Measurements from ENCODE around the gene ESPNL. TPM values are rescaled to one million over a fixed set of nuclear protein-coding genes. Genes with fewer than 3 reads are reported as not detected.

Gene ESPNL
- total RNA-seq (2021; ENCODE audit: unreplicated experiment) (0.85 TPM), Bru-seq, nascent RNA (percentile 13 among the genes with signal in this experiment), BruChase-seq, experiment 1, labeled RNA remaining after a 2-hour chase (percentile 21 among the genes with signal in this experiment), BruChase-seq, experiment 2, labeled RNA remaining after a 6-hour chase (percentile 22 among the genes with signal in this experiment)
- 1.5 TPM for polyA plus RNA-seq (2012; ENCODE audit: insufficient read length)
- long read RNA-seq, partial matches to known transcripts: 4 of 7 reads
- long read RNA-seq, other reads (novel, unspliced or antisense): 2 of 7 reads

- no peaks in the 10 kb centered on the region for H3K36me3 ChIP-seq (ENCODE audit: control insufficient read depth, insufficient read depth, low read length)
- BruUV-seq (replicated peaks): no TSS peak
- in situ Hi-C loops (cut with HindIII; ENCODE audit: low pct_unique_long_range_greater_than_20kb, low sequenced_read_pairs): no loop called here
- no peak within 1 kb of the TSS for H3K4me3 ChIP-seq (ENCODE audit: low read depth in 2 of 2, low read length in 2 of 2)
- no peak for ATAC-seq
- no peaks in the 10 kb centered on the region for H3K9me3 ChIP-seq (ENCODE audit: control insufficient read depth, insufficient read depth, low read depth, low read length)
- ChIA-PET CTCF (no interaction called here), POLR2A (no interaction called here)
- intact Hi-C loops (cut with micrococcal nuclease; ENCODE audit: unreplicated experiment): no loop called here
- TF ChIP-seq POLR2AphosphoS5 (IDR thresholded peaks at IDR 0.05; ENCODE audit: low read depth, low read length) (no peak), CTCF (IDR thresholded peaks at IDR 0.05) (no peak), SIN3A (IDR thresholded peaks at IDR 0.05; ENCODE audit: borderline replicate concordance, insufficient read depth, low read depth, low read length) (no peak), TCF7L2 (IDR thresholded peaks at IDR 0.05; ENCODE audit: low read depth, low read length) (no peak), REST (IDR thresholded peaks at IDR 0.05; ENCODE audit: insufficient read depth in 1 of 2, low read depth in 2 of 2, low read length in 1 of 2) (no peak)
- H3K27me3 ChIP-seq (ENCODE audit: control insufficient read depth, insufficient read depth, low read length): no peaks in the 10 kb centered on the region
- H3K4me1 ChIP-seq (ENCODE audit: control insufficient read depth, insufficient read depth, low read length): peaks cover 7% of the 10 kb centered on the region; the same call in 1 of the 2 replicates
- H3K27ac ChIP-seq (ENCODE audit: low read length): no peak within 1 kb of the TSS
- no peak for DNase-seq (ENCODE audit: low read depth, low spot score)
These were observed at the start of gene ESPNL for GRCh38 chr2:238100049-238100820. TSS of gene ESPNL (plus strand) at chr2:238100340. CDS start at chr2:238100420, 80 bp downstream.

GRCh38 chr2:238053191-238053776 lies 46.9 kb upstream of the ESPNL start:
- BruUV-seq (replicated peaks): no TSS peak
- in situ Hi-C loops (cut with HindIII; ENCODE audit: low pct_unique_long_range_greater_than_20kb, low sequenced_read_pairs): no loop called here
- Histone ChIP-seq H3K27me3 (ENCODE audit: control insufficient read depth, insufficient read depth, low read length) (no peaks in the 10 kb centered on the region), H3K4me1 (ENCODE audit: control insufficient read depth, insufficient read depth, low read length) (no peaks in the 10 kb centered on the region), H3K27ac (ENCODE audit: low read length) (no peak overlapping the region), H3K9me3 (ENCODE audit: control insufficient read depth, insufficient read depth, low read depth, low read length) (no peaks in the 10 kb centered on the region), H3K4me3 (ENCODE audit: low read depth in 2 of 2, low read length in 2 of 2) (no peak overlapping the region), H3K36me3 (ENCODE audit: control insufficient read depth, insufficient read depth, low read length) (no peaks in the 10 kb centered on the region)
- ATAC-seq (no peak), DNase-seq (ENCODE audit: low read depth, low spot score) (no peak)
- intact Hi-C loops (cut with micrococcal nuclease; ENCODE audit: unreplicated experiment): no loop called here
- POLR2A ChIA-PET: no interaction called here
- CTCF ChIA-PET: interaction anchor here (0.7 kb wide), 1 partner anchor 69 kb away, joined by 7 read pairs; no protein-coding TSS in a partner anchor
- TF ChIP-seq POLR2AphosphoS5 (IDR thresholded peaks at IDR 0.05; ENCODE audit: low read depth, low read length): no peak
- TF ChIP-seq TCF7L2 (IDR thresholded peaks at IDR 0.05; ENCODE audit: low read depth, low read length): no peak
- no peak for TF ChIP-seq SIN3A (IDR thresholded peaks at IDR 0.05; ENCODE audit: borderline replicate concordance, insufficient read depth, low read depth, low read length)
- TF ChIP-seq REST (IDR thresholded peaks at IDR 0.05; ENCODE audit: insufficient read depth in 1 of 2, low read depth in 2 of 2, low read length in 1 of 2): no peak
- TF ChIP-seq CTCF (IDR thresholded peaks at IDR 0.05): no peak

Data from Panc1 (cell line).